Heart right ventricle (tissue), 16 donors: ENCODE measurements around the gene OPRM1. TPM values are rescaled to one million over a fixed set of nuclear protein-coding genes. Genes with fewer than 3 reads are reported as not detected.

ENCODE experiments used
- ATAC-seq, 8 donors: fragments of 200-7000 bp; cut with Tn5 transposase; one replicate each; pipeline ENCODE4 v1.9.1; 2020; ENCODE audit warnings: mild to moderate bottlenecking in 8 of 8, moderate library complexity in 8 of 8, moderate number of reproducible peaks in 1 of 8
- DNase-seq, 2 donors: peaks; one replicate each; pipeline ENCODE4 v3.0.0-alpha.2; 2020
- H3K27ac ChIP-seq, 10 donors: fragments of 200-600 bp; sonication (generic) in 2 of 10; one replicate each; pipeline versions ENCODE4 v1.5.0 to v1.8.0; 2020 to 2022; ENCODE audit warnings: mild to moderate bottlenecking in 3 of 10
- H3K27me3 ChIP-seq, 7 donors: fragments of 200-600 bp; one replicate each; pipeline ENCODE4 v1.8.0; 2021 to 2022; ENCODE audit warnings: mild to moderate bottlenecking in 2 of 7
- H3K36me3 ChIP-seq, 9 donors: fragments of 200-600 bp; sonication (generic) in 1 of 9; one replicate each; pipeline versions ENCODE4 v1.5.0 to v1.8.0; 2020 to 2022; ENCODE audit warnings: mild to moderate bottlenecking in 2 of 9
- H3K4me1 ChIP-seq, 9 donors: fragments of 200-600 bp; sonication (generic) in 1 of 9; one replicate each; pipeline versions ENCODE4 v1.5.0 to v1.8.0; 2020 to 2022; ENCODE audit warnings: mild to moderate bottlenecking in 4 of 9
- H3K4me3 ChIP-seq, 10 donors: fragments of 200-600 bp; sonication (generic) in 2 of 10; one replicate each; pipeline versions ENCODE4 v1.5.0 to v1.8.0; 2020 to 2022; ENCODE audit warnings: mild to moderate bottlenecking in 7 of 10, moderate library complexity in 2 of 10
- H3K9me3 ChIP-seq, 11 donors: fragments of 200-600 bp in 10 of 11; sonication (generic) in 2 of 11; one replicate each; pipeline versions ENCODE4 v1.5.0 to v1.8.0; 2013 to 2022; ENCODE audit warnings: mild to moderate bottlenecking in 2 of 11, control low read depth in 1 of 11, moderate library complexity in 1 of 11
- CTCF ChIP-seq, 9 donors: fragments of 200-600 bp; sonication (generic) in 2 of 9; IDR thresholded peaks; one replicate each; pipeline versions ENCODE4 v1.5.0 to v1.8.0; 2021 to 2022; ENCODE audit warnings: antibody characterized with exemption in 9 of 9, mild to moderate bottlenecking in 5 of 9, moderate library complexity in 1 of 9
- WGBS, 2 donors: extraction: QIAGEN DNeasy Blood & Tissue Kit; methylation state at CpG; one replicate each; pipeline ENCODE4 v1.1.7; 2013; ENCODE audit warnings: inconsistent platforms in 1 of 2; 5-methylcytosine and 5-hydroxymethylcytosine counted together
- intact Hi-C, 10 donors: fragments of 100-400 bp; cut with DNase I; formaldehyde crosslinking; loops; one replicate each; pipeline versions ENCODE4 v1.11.1 to v1.14.2; 2022
- polyA plus RNA-seq, 2 donors: library from polyadenylated mRNA; stranded (reverse); fragments of 200-250 nt; gene quantifications; one replicate each; pipeline ENCODE4 v1.2.3, GENCODE V29; 2013
- total RNA-seq, 10 donors: library from RNA; stranded (reverse); fragmentation: NEBNext Ultra II Directional in 3 of 10; extraction: Animal tissue kit (Norgen Biotek cat#: 25700) in 3 of 10; gene quantifications; one replicate each; pipeline versions ENCODE4 v1.2.1 to v1.2.4, GENCODE V29; 2021 to 2023
- donor health status: Arrhythmogenic right ventricular cardiomyopathy.
- donor health status: ischemic (EF 13 %, LVEDD 7.1; RV severe dilation, severe dysfunction).
- donor health status: healthy with polysubstance abuse.
- donor health status: DM: no; HTN: yes; CAD: no.
- donor health status: DM: no; HTN: no; CAD: no.
- donor health status: ischemic (EF 25% LVEDD 6.9; RV normal size, moderate dysfunction).
- donor health status: ischemic (EF 25% LVEDD 5.7; RV mildly dilated, moderate dysfunction).
- donor health status: healthy.
- donor health status: DM: yes; HTN: yes; CAD: no.
- donor health status: Ischemic cardiomyopathy.
- donor health status: ischemic (EF 35%, LVEDD 5.7; RV mildly dilated, moderate dysfunction).
- donor health status: nonischemic (EF 11% LVEDD 7.7; RV severe dilation, severe dysfunction).
- donor health status: DM: yes; HTN: yes; CAD: no.
- donor health status: PGD.
- donor health status: ischemic (EF 29% LVEDD 5.4; RV normal size, mild dysfunction).
- donor health status: nonischemic (EF 23%, LVEDD 6.1; RV moderate dilation, normal function).

The OPRM1 gene
- total and polyA plus RNA-seq, 12 donors, result not detected

- H3K4me3 ChIP-seq, result peak overlapping the region in 3 of 10 donors; percentile 1 to 10 (median 5)
These were observed 238.0 kb downstream of the OPRM1 start for GRCh38 chr6:154276810-154277628.

GRCh38 chr6:154277629-154278017, 238.6 kb downstream of the OPRM1 start:
- ATAC-seq, result no peak
- 55 to 67% methylated on average over 7 of the region's 7 CpGs for WGBS, 2 donors
- peak in 2 of 9 donors; percentile 1 to 14 for TF ChIP-seq CTCF (IDR thresholded peaks at IDR 0.05)
- Histone ChIP-seq H3K36me3 (no peaks in the 10 kb centered on the region), H3K27me3 (no peaks in the 10 kb centered on the region), H3K4me3 (peak overlapping the region in 3 of 10 donors; percentile 1 to 10 (median 5)), H3K4me1 (peaks cover 0 to 13% (median 3%) of the 10 kb centered on the region in 9 donors), H3K27ac (no peak overlapping the region), H3K9me3 (no peaks in the 10 kb centered on the region)
- DNase-seq, result no peak
- intact Hi-C loops, result loop anchor here (1.0 to 10.0 kb wide), 6 partner anchors 120 to 1043 kb away; no protein-coding TSS in a partner anchor

More at GRCh38 chr6:154276810-154277628, 238.0 kb downstream of the OPRM1 start:
- H3K27ac ChIP-seq, result no peak overlapping the region
- TF ChIP-seq CTCF (IDR thresholded peaks at IDR 0.05), result peak in 8 of 9 donors; percentile 34 to 74 (median 64)
- H3K4me1 ChIP-seq, result peaks cover 0 to 13% (median 3%) of the 10 kb centered on the region in 9 donors
- DNase-seq (no peak), ATAC-seq (peak in 2 of 8 donors; percentile 35 to 39)
- H3K27me3 ChIP-seq, result no peaks in the 10 kb centered on the region
- 42 to 44% methylated on average over 11 of the region's 11 CpGs for WGBS, 2 donors
- no peaks in the 10 kb centered on the region for H3K36me3 ChIP-seq
- H3K9me3 ChIP-seq, result no peaks in the 10 kb centered on the region
- intact Hi-C loops, result loop anchor here (1.0 to 10.0 kb wide), 6 partner anchors 120 to 1042 kb away; no protein-coding TSS in a partner anchor

GRCh38 chr6:154280521-154280920, 241.5 kb downstream of the OPRM1 start:
- no peak for ATAC-seq
- intact Hi-C loops, result loop anchor here in 1 of 10 donors (10.0 kb wide), 1 partner anchor 124 kb away; no protein-coding TSS in a partner anchor
- DNase-seq, result no peak
- no peaks in the 10 kb centered on the region for H3K27me3 ChIP-seq
- 80 to 95% methylated on average over 2 of the region's 2 CpGs for WGBS, 2 donors
- no peaks in the 10 kb centered on the region for H3K36me3 ChIP-seq
- H3K9me3 ChIP-seq, result peaks cover 0 to 8% (median 0%) of the 10 kb centered on the region in 11 donors
- H3K27ac ChIP-seq, result no peak overlapping the region
- peaks cover 0 to 13% (median 3%) of the 10 kb centered on the region in 9 donors for H3K4me1 ChIP-seq
- H3K4me3 ChIP-seq, result no peak overlapping the region
- TF ChIP-seq CTCF (IDR thresholded peaks at IDR 0.05), result no peak

- intact Hi-C loops, result loop anchor here in 1 of 10 donors (10.0 kb wide), 1 partner anchor 120 kb away; no protein-coding TSS in a partner anchor
- no peak for TF ChIP-seq CTCF (IDR thresholded peaks at IDR 0.05)
- H3K36me3 ChIP-seq, result no peaks in the 10 kb centered on the region
- no peak overlapping the region for H3K27ac ChIP-seq
- ATAC-seq (no peak), DNase-seq (no peak)
- no peaks in the 10 kb centered on the region for H3K4me1 ChIP-seq
- 96 to 99% methylated on average over 7 of the region's 7 CpGs for WGBS, 2 donors
- no peaks in the 10 kb centered on the region for H3K27me3 ChIP-seq
- no peak overlapping the region for H3K4me3 ChIP-seq
- peaks cover 0 to 8% (median 0%) of the 10 kb centered on the region in 11 donors for H3K9me3 ChIP-seq
These were observed 245.3 kb downstream of the OPRM1 start for GRCh38 chr6:154284313-154284853.
